Measurements from ENCODE around the gene ITGB3. TPM values are rescaled to one million over a fixed set of nuclear protein-coding genes. Genes with fewer than 3 reads are reported as not detected.
A peak's percentile ranks its signal among the peaks of the same experiment; 100 is the strongest.

The ITGB3 gene
- total and polyA plus RNA-seq, 9 of the 15 experiments (the other 6 are each of a cell fraction or from before 2014, with no cell fraction given), result 0.08 to 2.6 (median 0.62) TPM; not detected in 1

DNA sequence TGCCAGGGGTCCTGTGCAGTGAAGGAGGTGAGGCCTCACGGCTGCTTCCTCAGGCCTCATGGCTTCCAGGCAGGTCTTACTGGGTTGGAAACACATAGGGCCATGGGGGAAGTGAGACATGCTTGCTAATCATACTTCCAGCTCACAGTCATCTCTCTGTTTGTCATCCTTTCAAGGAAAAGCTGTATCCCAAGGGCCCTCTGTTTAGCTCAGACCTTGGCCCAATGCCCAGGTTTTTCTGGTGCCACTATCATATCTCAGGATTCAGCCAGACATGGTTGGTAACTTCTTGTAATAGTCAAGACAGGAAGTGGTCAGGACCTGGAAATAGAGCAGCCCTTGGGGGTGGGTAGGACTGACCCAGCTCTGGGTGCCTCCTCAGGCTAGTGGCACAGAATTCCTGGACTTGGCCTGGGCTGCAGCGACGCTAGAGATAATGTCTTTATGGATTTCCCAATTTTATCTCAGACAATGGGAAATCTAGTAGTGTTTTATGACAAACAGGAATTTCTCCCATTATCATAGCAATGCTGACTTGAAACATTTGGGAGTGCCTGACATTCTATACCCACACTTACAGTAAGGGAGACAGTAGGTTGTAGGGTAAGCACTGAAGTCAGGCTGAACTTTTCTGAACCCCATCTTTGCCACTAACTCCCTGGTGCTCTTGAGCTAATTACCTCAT lies 13.5 kb upstream of the ITGB3 start (continued):
- TF ChIP-seq MGA (IDR thresholded peaks at IDR 0.05) (peak; percentile 39; the same call in 1 of the 2 replicates), MTA2 (IDR thresholded peaks at IDR 0.05; ENCODE audit: low read depth) (peak; percentile 33; the same call in 1 of the 2 replicates), CTBP1 (IDR thresholded peaks at IDR 0.05; ENCODE audit: borderline replicate concordance) (peak; percentile 58)
- TF ChIP-seq, protein P1, sequence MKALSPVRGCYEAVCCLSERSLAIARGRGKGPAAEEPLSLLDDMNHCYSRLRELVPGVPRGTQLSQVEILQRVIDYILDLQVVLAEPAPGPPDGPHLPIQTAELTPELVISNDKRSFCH (CRISPR knock-in tag; IDR thresholded peaks at IDR 0.05), result no peak
- TF ChIP-seq, protein P1 (tag; IDR thresholded peaks at IDR 0.05), result no peak
